Gastrocnemius medialis (tissue), 4 donors: ENCODE data around the gene CLIP3.

Experiments used
- CTCF ChIP-seq, 5 experiments: fragments of 450-650 bp in 3 of 5; fragments of 200-600 bp in 2 of 5; sonication (generic) in 2 of 5; IDR thresholded peaks in 4 of 5; conservative IDR thresholded peaks in 1 of 5; 1 replicate in 4 of 5; 2 replicates in 1 of 5; pipeline ENCODE4 v1.5.1; 2016 to 2019; ENCODE audit warnings: antibody characterized with exemption in 5 of 5, mild to moderate bottlenecking in 3 of 5, moderate library complexity in 3 of 5
- POLR2A ChIP-seq, 2 donors: fragments of 450-650 bp; IDR thresholded peaks; one replicate each; pipeline ENCODE4 v1.6.1; 2017; ENCODE audit warnings: antibody characterized with exemption in 2 of 2, mild to moderate bottlenecking in 2 of 2, moderate library complexity in 2 of 2

DNA sequence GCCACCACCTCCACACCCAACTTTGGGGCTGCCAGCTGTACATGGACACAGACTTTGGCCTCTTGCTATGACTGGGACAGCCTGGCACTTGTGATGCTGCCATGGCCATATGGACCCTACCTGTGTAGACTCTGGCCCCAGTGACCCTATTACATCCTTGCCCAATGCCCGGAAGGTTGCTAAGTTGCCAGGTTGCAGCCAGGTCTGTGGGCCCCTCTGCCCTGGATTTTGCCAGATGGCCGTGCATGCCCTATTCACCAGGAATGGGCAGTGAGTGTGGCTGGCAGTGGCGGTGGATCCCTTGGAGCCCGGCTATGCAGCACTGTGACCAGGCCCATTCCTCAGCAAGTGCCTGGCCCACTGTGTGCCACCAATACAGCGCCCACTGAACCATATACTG, 46.6 kb downstream of the CLIP3 start:
- TF ChIP-seq CTCF (IDR thresholded peaks at IDR 0.05 in 4 of 5, conservative IDR thresholded peaks at IDR 0.05 in 1 of 5) (no peak), POLR2A (IDR thresholded peaks at IDR 0.05) (no peak)
